ENCODE results near the gene CFTR. TPM values are rescaled to one million over a fixed set of nuclear protein-coding genes. Genes with fewer than 3 reads are reported as not detected.

The CFTR gene
- total and polyA plus RNA-seq, 2 of the 4 experiments (the other 2 are of a cell fraction) = 0.18 to 0.21 TPM

GRCh38 chr7:117435475-117436043 lies 44.3 kb upstream of the CFTR start:
- Histone ChIP-seq H3K18ac (ENCODE audit: low read depth, low read length) (no peak overlapping the region), H2BK20ac (ENCODE audit: low read depth, low read length) (no peak overlapping the region), H3K9ac (ENCODE audit: low read depth, low read length) (no peak overlapping the region), H3K27me3 (ENCODE audit: control insufficient read depth, insufficient read depth, low read length) (no peaks in the 10 kb centered on the region; the same call in 1 of the 2 replicates), H3K14ac (replicated peaks; ENCODE audit: low read depth, low read length) (no peak overlapping the region), H3K9me1 (ENCODE audit: insufficient read depth, low read length) (no peaks in the 10 kb centered on the region), H3K4me2 (ENCODE audit: low read depth, low read length) (no peak overlapping the region), H4K8ac (ENCODE audit: low read depth in 2 of 2, low read length in 2 of 2) (no peak overlapping the region), H4K20me1 (ENCODE audit: insufficient read depth, low read length) (no peaks in the 10 kb centered on the region), H2BK120ac (ENCODE audit: low read depth, low read length) (no peak overlapping the region), H3K4ac (ENCODE audit: low read depth, low read length) (no peak overlapping the region), H4K91ac (ENCODE audit: insufficient read depth, low read depth, low read length) (no peak overlapping the region), H3K27ac (ENCODE audit: insufficient read depth, low read length) (no peak overlapping the region), H2AFZ (replicated peaks; ENCODE audit: low read length, poor library complexity) (no peak overlapping the region), H2AK9ac (replicated peaks; ENCODE audit: low read depth, low read length, poor library complexity) (no peak overlapping the region), H3K36me3 (ENCODE audit: control insufficient read depth, insufficient read depth, low read length) (no peaks in the 10 kb centered on the region), H2BK5ac (ENCODE audit: low read depth, low read length, poor library complexity, severe bottlenecking) (no peak overlapping the region), H3K56ac (ENCODE audit: extremely low read depth, insufficient read depth, low read length) (no peak overlapping the region), H3K4me3 (ENCODE audit: insufficient read depth, low read depth, low read length) (no peak overlapping the region), H2AK5ac (ENCODE audit: low read depth, low read length) (no peak overlapping the region), H3K23ac (ENCODE audit: low read depth, low read length) (no peak overlapping the region), H3K79me1 (ENCODE audit: low read depth in 1 of 2, low read length in 2 of 2) (no peaks in the 10 kb centered on the region), H3K9me3 (ENCODE audit: control insufficient read depth, insufficient read depth, low read length) (no peaks in the 10 kb centered on the region), H2BK15ac (ENCODE audit: low read depth, low read length) (no peak overlapping the region), H4K5ac (ENCODE audit: low read depth, low read length) (no peak overlapping the region), H3K4me1 (ENCODE audit: control insufficient read depth, insufficient read depth, low read length) (no peaks in the 10 kb centered on the region)
- ChIA-PET CTCF (no interaction called here), POLR2A (ENCODE audit: unreplicated experiment) (interaction anchor here (0.6 kb wide), 1 partner anchor 634 kb away, joined by 3 read pairs; no protein-coding TSS in a partner anchor)
- intact Hi-C loops (cut with micrococcal nuclease) (no loop called here), dilution Hi-C loops (cut with HindIII; ENCODE audit: low sequenced_read_pairs, unreplicated experiment) (no loop called here), in situ Hi-C loops (cut with MboI; ENCODE audit: low sequenced_read_pairs) (no loop called here)
- no CpG with 5 or more reads among the region's 2 CpGs for WGBS, 2 experiments (ENCODE audit: extremely low coverage in 2 of 2, insufficient read length in 1 of 2)
- TF ChIP-seq SMC3 (IDR thresholded peaks at IDR 0.05; ENCODE audit: low read depth, low read length) (no peak), MAFK (IDR thresholded peaks at IDR 0.05; ENCODE audit: low read depth, low read length) (no peak), USF2 (IDR thresholded peaks at IDR 0.05; ENCODE audit: low read depth, low read length) (no peak), BHLHE40 (IDR thresholded peaks at IDR 0.05; ENCODE audit: low read depth, low read length) (no peak), NFE2L2 (IDR thresholded peaks at IDR 0.05; ENCODE audit: low read depth, low read length) (no peak)
- no TSS peak for BruUV-seq (replicated peaks)
- DNase-seq (no peak), ATAC-seq (ENCODE audit: low read depth) (no peak)
